GM12891 (cell line): ENCODE measurements around the gene SOX12.

Experiments used
- PAX5 ChIP-seq: IDR thresholded peaks from 2 replicates; pipeline ENCODE4 v1.6.1; 2011; ENCODE audit warnings: low read length, moderate library complexity, mild to moderate bottlenecking; ENCODE audit not compliant: insufficient read depth, severe bottlenecking
- POLR2A ChIP-seq: IDR thresholded peaks from 2 replicates; pipeline ENCODE4 v1.6.1; 2011; ENCODE audit warnings: low read depth, low read length, control low read depth
- POLR2AphosphoS5 ChIP-seq: IDR thresholded peaks from 2 replicates; pipeline ENCODE4 v1.6.1; 2011; ENCODE audit warnings: low read depth, low read length, control low read depth

GRCh38 chr20:278607-279571 lies 46.5 kb upstream of the SOX12 start:
- TF ChIP-seq PAX5 (no peak), POLR2A (no peak), POLR2AphosphoS5 (no peak)
